Gastrocnemius medialis (tissue), 4 donors: ENCODE data around the gene PSMD14. TPM values are rescaled to one million over a fixed set of nuclear protein-coding genes. Genes with fewer than 3 reads are reported as not detected.
"Not testable (repeated sequence)": the region's sequence is repeated elsewhere in the genome, so short reads cannot be mapped to it uniquely, and the experiment has no call there.

ENCODE experiments used
- ATAC-seq, 2 donors: fragments of 150-250 bp; one replicate each; pipeline ENCODE4 v1.9.1; 2016
- DNase-seq, 2 donors: peaks; one replicate each; pipeline ENCODE4 v3.0.0-alpha.2; 2019
- H3K27ac ChIP-seq, 4 donors: fragments of 200-600 bp; sonication (generic); 1 replicate in 1 of 4; 2 replicates in 3 of 4; pipeline ENCODE4 v1.5.1; 2016 to 2018; ENCODE audit warnings: mild to moderate bottlenecking in 2 of 4, moderate library complexity in 1 of 4
- H3K27me3 ChIP-seq, 3 donors: fragments of 200-600 bp; sonication (generic) in 2 of 3; 1 replicate in 1 of 3; 2 replicates in 2 of 3; pipeline versions ENCODE4 v1.5.1 to v1.6.0; 2016 to 2019; ENCODE audit warnings: mild to moderate bottlenecking in 1 of 3, moderate library complexity in 1 of 3
- H3K36me3 ChIP-seq, 2 donors: fragments of 200-600 bp; sonication (generic) in 1 of 2; one replicate each; pipeline ENCODE4 v1.5.1; 2017 to 2018
- H3K4me1 ChIP-seq, 2 donors: fragments of 200-600 bp; sonication (generic) in 1 of 2; one replicate each; pipeline ENCODE4 v1.5.1; 2016 to 2017; ENCODE audit warnings: mild to moderate bottlenecking in 2 of 2
- H3K4me3 ChIP-seq, 4 donors: fragments of 200-600 bp; sonication (generic) in 3 of 4; 1 replicate in 1 of 4; 2 replicates in 3 of 4; pipeline ENCODE4 v1.5.1; 2016 to 2019; ENCODE audit warnings: mild to moderate bottlenecking in 2 of 4
- H3K9me3 ChIP-seq, 3 donors: fragments of 200-600 bp; sonication (generic) in 2 of 3; 1 replicate in 1 of 3; 2 replicates in 2 of 3; pipeline ENCODE4 v1.5.1; 2016 to 2019
- POLR2A ChIP-seq, 2 donors: fragments of 450-650 bp; IDR thresholded peaks; one replicate each; pipeline ENCODE4 v1.6.1; 2017; ENCODE audit warnings: antibody characterized with exemption in 2 of 2, mild to moderate bottlenecking in 2 of 2, moderate library complexity in 2 of 2
- in situ Hi-C, 4 donors: fragments of 200-750 bp; cut with MboI; loops; one replicate each; pipeline versions ENCODE4 v1.15.0 to v1.8.0; 2017; ENCODE audit warnings: low sequenced_read_pairs in 4 of 4
- intact Hi-C: fragments of 100-400 bp; cut with DNase I; formaldehyde crosslinking; loops from one replicate; pipeline ENCODE4 v1.15.1; 2023; ENCODE audit warnings: low total_unique reads
- total RNA-seq, 4 donors: library from RNA; depleted of rRNA; stranded (reverse); fragments of >200 nt; gene quantifications; one replicate each; pipeline versions ENCODE4 v1.1.0 to v1.2.3, GENCODE V29; 2016
- TF ChIP-seq, protein P1 (sequence below), 5 experiments: fragments of 450-650 bp in 3 of 5; fragments of 200-600 bp in 2 of 5; sonication (generic) in 2 of 5; IDR thresholded peaks in 4 of 5; conservative IDR thresholded peaks in 1 of 5; 1 replicate in 4 of 5; 2 replicates in 1 of 5; pipeline ENCODE4 v1.5.1; 2016 to 2019; ENCODE audit warnings: antibody characterized with exemption in 5 of 5, mild to moderate bottlenecking in 3 of 5, moderate library complexity in 3 of 5

Gene PSMD14
- 100 to 1,000 TPM; 138 to 195 (median 163) TPM for total RNA-seq

DNA sequence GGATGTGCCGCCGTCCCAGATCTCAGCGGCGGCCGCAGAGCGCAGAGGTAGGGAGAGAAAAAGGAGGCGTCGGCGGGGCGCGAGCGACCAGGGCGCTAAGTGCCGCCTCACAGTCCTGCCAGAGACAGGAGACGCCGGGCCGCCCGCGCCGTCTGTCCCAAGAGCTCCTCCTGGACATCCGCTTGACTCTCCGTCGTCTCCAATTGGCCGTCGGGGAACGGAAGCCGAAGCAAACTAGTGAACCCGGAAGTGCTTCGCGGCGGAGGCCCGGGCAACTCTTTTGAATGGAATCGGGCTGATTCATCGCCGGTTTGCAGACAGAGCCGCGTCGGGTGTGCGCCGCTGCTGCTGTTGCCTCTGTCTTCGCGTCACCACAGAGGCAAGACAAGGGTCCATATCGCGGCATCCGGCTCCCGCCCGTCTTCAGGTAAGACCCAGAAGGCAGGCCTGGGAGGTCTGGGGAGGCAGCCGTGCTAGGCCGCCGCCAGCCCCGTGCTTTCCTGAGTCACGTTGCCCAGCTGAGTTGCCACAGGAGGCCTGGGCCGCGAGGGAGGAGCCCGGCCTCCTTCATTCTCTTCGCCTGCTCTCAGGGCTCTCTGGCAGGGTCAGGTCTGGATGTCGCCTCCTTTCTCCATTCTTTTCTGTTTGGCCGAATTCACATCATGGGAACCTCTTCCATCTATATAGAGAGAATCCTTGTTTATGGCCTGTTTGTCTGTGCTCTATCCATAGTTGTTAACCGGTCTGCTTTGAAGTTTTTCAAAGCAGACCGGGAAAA lies at the start of gene PSMD14:
Gene PSMD14, plus strand, starts transcription at position 248 of the 778 bp plus-strand sequence. CDS start 10,401 bp downstream, outside the sequence.
- no peaks in the 10 kb centered on the region for H3K36me3 ChIP-seq
- in situ Hi-C loops (no loop called here), intact Hi-C loops (loop anchor here (5.0 kb wide), 1 partner anchor 146 kb away; the partner anchor contains the start of gene TANK)
- TF ChIP-seq POLR2A (IDR thresholded peaks at IDR 0.05) = peak; percentile 74 to 81
- TF ChIP-seq, protein P1, sequence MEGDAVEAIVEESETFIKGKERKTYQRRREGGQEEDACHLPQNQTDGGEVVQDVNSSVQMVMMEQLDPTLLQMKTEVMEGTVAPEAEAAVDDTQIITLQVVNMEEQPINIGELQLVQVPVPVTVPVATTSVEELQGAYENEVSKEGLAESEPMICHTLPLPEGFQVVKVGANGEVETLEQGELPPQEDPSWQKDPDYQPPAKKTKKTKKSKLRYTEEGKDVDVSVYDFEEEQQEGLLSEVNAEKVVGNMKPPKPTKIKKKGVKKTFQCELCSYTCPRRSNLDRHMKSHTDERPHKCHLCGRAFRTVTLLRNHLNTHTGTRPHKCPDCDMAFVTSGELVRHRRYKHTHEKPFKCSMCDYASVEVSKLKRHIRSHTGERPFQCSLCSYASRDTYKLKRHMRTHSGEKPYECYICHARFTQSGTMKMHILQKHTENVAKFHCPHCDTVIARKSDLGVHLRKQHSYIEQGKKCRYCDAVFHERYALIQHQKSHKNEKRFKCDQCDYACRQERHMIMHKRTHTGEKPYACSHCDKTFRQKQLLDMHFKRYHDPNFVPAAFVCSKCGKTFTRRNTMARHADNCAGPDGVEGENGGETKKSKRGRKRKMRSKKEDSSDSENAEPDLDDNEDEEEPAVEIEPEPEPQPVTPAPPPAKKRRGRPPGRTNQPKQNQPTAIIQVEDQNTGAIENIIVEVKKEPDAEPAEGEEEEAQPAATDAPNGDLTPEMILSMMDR (IDR thresholded peaks at IDR 0.05 in 4 of 5, conservative IDR thresholded peaks at IDR 0.05 in 1 of 5) = no peak
- H3K4me3 ChIP-seq = peak within 1 kb of the TSS; percentile 67 to 96 (median 85)
- H3K27me3 ChIP-seq = no peaks in the 10 kb centered on the region
- peak within 1 kb of the TSS; percentile 83 to 92 (median 86) for H3K27ac ChIP-seq
- H3K9me3 ChIP-seq = peaks cover 0 to 6% (median 0%) of the 10 kb centered on the region in 3 donors
- H3K4me1 ChIP-seq = peaks cover 15 to 16% of the 10 kb centered on the region in 2 donors
- DNase-seq (peak; percentile 90 to 92), ATAC-seq (peak; percentile 98 to 99)

DNA sequence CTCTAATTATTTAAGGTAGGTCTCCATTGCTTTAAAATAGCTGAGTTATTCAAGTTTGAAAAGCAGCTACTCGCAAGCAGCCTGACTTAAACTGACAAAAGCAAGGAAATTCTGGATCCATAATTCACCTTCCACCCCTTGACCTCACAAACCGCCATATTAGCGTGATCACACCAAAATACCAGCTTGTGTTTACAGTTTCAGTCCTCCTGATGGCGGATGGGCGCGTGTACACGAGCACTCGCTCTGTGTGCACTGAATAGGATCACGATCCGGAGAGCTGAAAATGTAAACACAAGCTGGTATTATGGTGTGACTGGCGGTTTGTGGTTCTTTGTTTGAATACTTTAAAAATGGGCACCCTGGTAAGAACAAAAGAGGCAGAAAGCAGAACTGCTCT lies 42.4 kb upstream of the PSMD14 start:
- Histone ChIP-seq H3K4me3 (no peak overlapping the region), H3K36me3 (no peaks in the 10 kb centered on the region), H3K9me3 (no peaks in the 10 kb centered on the region), H3K27ac (no peak overlapping the region), H3K4me1 (peaks cover 0 to 6% of the 10 kb centered on the region in 2 donors), H3K27me3 (no peaks in the 10 kb centered on the region)
- no peak for DNase-seq
- ATAC-seq = no peak
- intact Hi-C loops = no loop called here
- TF ChIP-seq POLR2A (IDR thresholded peaks at IDR 0.05) = no peak
- TF ChIP-seq, protein P1 (IDR thresholded peaks at IDR 0.05 in 4 of 5, conservative IDR thresholded peaks at IDR 0.05 in 1 of 5) = no peak
- in situ Hi-C loops = loop anchor here in 1 of 4 donors (10.0 kb wide), 1 partner anchor 51 kb away; no protein-coding TSS in a partner anchor

DNA sequence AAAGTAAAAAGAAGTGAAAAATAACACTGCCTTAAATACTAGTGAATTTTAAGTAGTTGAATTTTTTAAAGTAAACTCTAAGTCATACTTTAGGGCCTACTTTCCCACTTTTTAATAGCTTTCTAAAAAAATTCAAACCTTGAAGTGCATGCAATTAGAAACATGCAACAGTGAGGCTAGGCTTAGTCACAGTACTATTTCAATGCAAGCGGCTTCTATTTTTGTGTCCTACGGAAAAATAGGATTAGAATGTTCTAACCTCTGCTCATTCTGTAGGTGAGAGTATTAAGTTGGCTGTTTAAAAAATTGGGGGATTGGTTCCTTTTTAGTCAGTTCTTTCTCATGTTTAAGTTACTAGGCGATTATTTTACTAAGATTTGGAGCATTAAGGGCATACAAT lies 39.1 kb upstream of the PSMD14 start:
- in situ Hi-C loops = loop anchor here in 1 of 4 donors (10.0 kb wide), 1 partner anchor 54 kb away; no protein-coding TSS in a partner anchor

DNA sequence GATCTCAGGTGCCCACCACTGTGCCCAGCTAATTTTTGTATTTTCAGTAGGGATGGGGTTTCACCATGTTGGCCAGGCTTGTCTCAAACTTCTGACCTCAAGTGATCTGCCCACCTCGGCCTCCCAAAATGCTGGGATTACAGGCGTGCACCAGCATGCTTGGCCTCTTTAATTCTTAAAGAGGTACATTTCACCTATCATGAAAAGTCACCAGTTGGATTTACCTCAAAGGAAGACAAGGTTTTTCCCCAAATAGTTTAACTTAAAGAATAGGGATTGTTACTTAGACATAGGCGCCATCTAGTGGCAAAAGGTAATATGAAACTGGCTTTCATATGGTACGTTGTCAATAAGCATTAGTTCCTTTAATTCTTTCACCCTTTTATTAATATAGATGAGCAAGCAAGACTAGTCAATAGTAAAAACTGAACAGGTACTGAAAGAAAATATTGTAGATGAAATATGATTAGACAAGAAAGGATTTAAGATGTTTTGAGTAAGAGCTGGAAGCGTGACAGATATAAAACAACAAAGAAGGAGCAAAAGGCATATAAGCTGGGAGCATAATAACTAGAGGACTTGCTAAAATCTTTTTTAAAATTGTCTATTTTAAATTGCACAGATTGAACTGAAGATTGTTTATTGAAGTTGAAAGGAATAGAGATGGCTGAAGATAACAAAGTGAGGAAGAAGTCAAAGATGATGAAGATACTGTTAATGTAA lies 35.0 kb upstream of the PSMD14 start:
- TF ChIP-seq POLR2A (IDR thresholded peaks at IDR 0.05) = no peak
- TF ChIP-seq, protein P1 (IDR thresholded peaks at IDR 0.05 in 4 of 5, conservative IDR thresholded peaks at IDR 0.05 in 1 of 5) = peak; percentile 63 to 83 (median 68)
- peak in 1 of 2 donors; percentile 46 for ATAC-seq
- Histone ChIP-seq H3K36me3 (no peaks in the 10 kb centered on the region), H3K9me3 (no peaks in the 10 kb centered on the region), H3K27me3 (no peaks in the 10 kb centered on the region), H3K4me3 (no peak overlapping the region), H3K27ac (no peak overlapping the region), H3K4me1 (peaks cover 0 to 6% of the 10 kb centered on the region in 2 donors)
- intact Hi-C loops (loop anchor here (1.0 to 2.0 kb wide), 2 partner anchors 22 to 50 kb away; no protein-coding TSS in a partner anchor), in situ Hi-C loops (loop anchor here in 2 of 4 donors (10.0 kb wide), 1 partner anchor 48 kb away; no protein-coding TSS in a partner anchor)
- no peak for DNase-seq

More for the DNA sequence above, 39.1 kb upstream of the PSMD14 start:
- TF ChIP-seq, protein P1 (IDR thresholded peaks at IDR 0.05 in 4 of 5, conservative IDR thresholded peaks at IDR 0.05 in 1 of 5) = no peak
- no peak for TF ChIP-seq POLR2A (IDR thresholded peaks at IDR 0.05)
- no peaks in the 10 kb centered on the region for H3K9me3 ChIP-seq
- no peaks in the 10 kb centered on the region for H3K27me3 ChIP-seq
- H3K4me1 ChIP-seq = peaks cover 0 to 6% of the 10 kb centered on the region in 2 donors
- H3K4me3 ChIP-seq = no peak overlapping the region
- H3K36me3 ChIP-seq = no peaks in the 10 kb centered on the region
- peak; percentile 66 to 83 for ATAC-seq
- peak overlapping the region in 1 of 4 donors; percentile 41 for H3K27ac ChIP-seq
- intact Hi-C loops = no loop called here
- DNase-seq = no peak

DNA sequence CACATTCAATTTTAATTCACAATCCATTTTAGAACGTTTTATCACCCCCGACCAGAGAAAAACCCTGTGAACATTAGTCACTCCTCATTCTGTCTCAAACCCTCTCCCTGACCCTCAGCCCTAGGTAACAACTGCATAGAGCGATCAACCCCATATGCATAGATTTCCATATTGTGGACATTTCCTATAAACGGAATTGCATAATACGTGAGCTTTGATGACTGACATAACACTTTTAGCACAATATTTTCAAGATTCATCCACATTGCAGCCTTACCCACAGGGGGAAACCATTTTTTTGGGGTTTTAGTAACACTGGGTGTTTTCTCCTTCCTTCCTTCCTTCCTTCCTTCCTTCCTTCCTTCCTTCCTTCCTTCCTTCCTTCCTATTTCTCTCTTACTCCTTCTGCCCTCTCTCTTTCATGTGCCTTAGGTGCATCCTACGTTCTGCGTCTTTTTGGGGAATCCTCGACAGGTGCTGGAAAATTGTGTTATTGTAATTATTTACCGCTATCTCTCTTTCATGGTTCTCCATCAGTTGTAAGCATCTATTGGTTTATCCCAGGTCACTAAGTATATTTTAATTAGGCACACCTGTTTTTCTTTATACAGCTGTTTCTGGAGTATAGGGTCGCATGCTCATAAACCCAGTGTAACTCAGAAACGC lies 29.5 kb upstream of the PSMD14 start:
- peak in 1 of 2 donors; percentile 4 for DNase-seq
- ATAC-seq, intact Hi-C loops: not testable (repeated sequence)

DNA sequence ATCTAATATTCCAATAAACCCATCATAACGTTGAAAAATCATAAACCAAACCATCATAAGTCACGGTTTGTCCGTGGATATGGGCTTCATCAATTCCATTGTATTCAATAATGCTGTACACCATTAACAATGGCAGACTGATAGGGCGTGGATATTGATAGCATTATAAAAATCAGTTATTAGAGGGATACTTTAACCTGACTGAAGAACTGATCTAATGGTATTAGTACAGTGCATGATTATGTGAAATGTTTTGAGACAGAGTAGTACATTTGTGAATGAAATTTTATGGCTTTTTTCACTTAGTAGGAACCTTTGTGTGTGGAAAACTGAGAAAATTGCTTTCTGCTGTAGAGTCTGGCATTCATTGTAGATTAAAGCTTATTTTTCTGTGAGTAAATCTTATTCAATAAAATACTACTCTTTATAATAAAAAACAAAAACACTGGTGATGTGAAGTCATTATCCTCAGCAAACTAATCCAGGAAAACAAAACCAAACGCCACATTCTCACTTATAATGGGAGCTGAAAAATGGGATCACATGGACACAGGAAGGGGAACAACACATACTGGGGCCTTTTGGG lies 28.9 kb upstream of the PSMD14 start:
- DNase-seq, H3K27me3 ChIP-seq, H3K4me3 ChIP-seq, intact Hi-C loops, H3K4me1 ChIP-seq, ATAC-seq, H3K36me3 ChIP-seq, H3K9me3 ChIP-seq, H3K27ac ChIP-seq: not testable (repeated sequence)
- in situ Hi-C loops = loop anchor here in 2 of 4 donors (10.0 kb wide), 1 partner anchor 55 kb away; no protein-coding TSS in a partner anchor

More for the DNA sequence above, 29.5 kb upstream of the PSMD14 start:
- H3K4me3 ChIP-seq, H3K4me1 ChIP-seq, H3K9me3 ChIP-seq, H3K36me3 ChIP-seq, H3K27ac ChIP-seq, H3K27me3 ChIP-seq: not testable (repeated sequence)
- in situ Hi-C loops = loop anchor here in 2 of 4 donors (10.0 kb wide), 1 partner anchor 54 kb away; no protein-coding TSS in a partner anchor
